OCI-LY1 (cell line): ENCODE data around the gene ATP8A2.

Experiments used
- H2AFZ ChIP-seq: fragments of 200-600 bp; sonication (generic), shearing (Covaris generic); 2 replicates; pipeline ENCODE4 v1.6.0; 2014; ENCODE audit warnings: antibody characterized with exemption, mild to moderate bottlenecking, low read length
- H3F3A ChIP-seq: fragments of 200-600 bp; sonication (generic), shearing (Covaris generic); 2 replicates; pipeline ENCODE4 v1.6.0; 2014; ENCODE audit warnings: mild to moderate bottlenecking, antibody characterized with exemption, low read length, moderate library complexity; ENCODE audit not compliant: insufficient read depth
- H3K27ac ChIP-seq: fragments of 200-600 bp; sonication (generic); 2 replicates; pipeline ENCODE4 v1.5.1; 2014; ENCODE audit warnings: low read length, mixed run types, mild to moderate bottlenecking, low read depth; ENCODE audit not compliant: poor library complexity, severe bottlenecking
- H3K27me3 ChIP-seq: fragments of 200-600 bp; sonication (generic); 2 replicates; pipeline ENCODE4 v1.6.0; 2014; ENCODE audit warnings: antibody characterized with exemption, mild to moderate bottlenecking, low read length, moderate library complexity; ENCODE audit not compliant: insufficient read depth
- H3K36me3 ChIP-seq: fragments of 200-600 bp; sonication (generic); 2 replicates; pipeline ENCODE4 v1.6.1; 2014; ENCODE audit warnings: mild to moderate bottlenecking, antibody characterized with exemption, low read length, moderate library complexity, mixed read lengths; ENCODE audit not compliant: insufficient read depth
- H3K4me1 ChIP-seq: fragments of 200-600 bp; sonication (generic); 2 replicates; pipeline ENCODE4 v1.5.1; 2014; ENCODE audit warnings: mild to moderate bottlenecking, low read length, moderate library complexity; ENCODE audit not compliant: insufficient read depth, severe bottlenecking
- H3K4me2 ChIP-seq: fragments of 200-600 bp; sonication (generic), shearing (Covaris generic); 2 replicates; pipeline ENCODE4 v1.6.1; 2014; ENCODE audit warnings: low read length
- H3K4me3 ChIP-seq: fragments of 200-600 bp; sonication (generic); 2 replicates; pipeline ENCODE4 v1.5.1; 2014; ENCODE audit warnings: low read length, low read depth, mild to moderate bottlenecking, mixed read lengths; ENCODE audit not compliant: poor library complexity, severe bottlenecking
- H3K79me2 ChIP-seq: fragments of 200-600 bp; shearing (Covaris generic); 2 replicates; pipeline ENCODE4 v1.6.1; 2016; ENCODE audit warnings: mixed run types, low read length, mixed read lengths; ENCODE audit not compliant: insufficient read depth
- H3K9ac ChIP-seq: fragments of 200-600 bp; sonication (generic), shearing (Covaris generic); 2 replicates; pipeline ENCODE4 v1.6.1; 2014; ENCODE audit warnings: mild to moderate bottlenecking, low read length, mixed read lengths
- H3K9me2 ChIP-seq: fragments of 200-600 bp; sonication (generic), shearing (Covaris generic); 2 replicates; pipeline ENCODE4 v1.6.1; 2014; ENCODE audit warnings: low read depth, mild to moderate bottlenecking, low read length, mixed read lengths
- H3K9me3 ChIP-seq: fragments of 200-600 bp; shearing (Covaris generic); 2 replicates; pipeline ENCODE4 v1.6.1; 2014; ENCODE audit warnings: low read length, mixed read lengths
- H4K20me1 ChIP-seq: fragments of 200-600 bp; sonication (generic), shearing (Covaris generic); 2 replicates; pipeline ENCODE4 v1.6.0; 2016; ENCODE audit warnings: mild to moderate bottlenecking, low read length; ENCODE audit not compliant: insufficient read depth
- CTCF ChIP-seq: fragments of 200-600 bp; sonication (generic), shearing (Covaris generic); IDR thresholded peaks from 2 replicates; pipeline ENCODE4 v1.5.1; 2017; ENCODE audit warnings: mild to moderate bottlenecking, antibody characterized with exemption, low read length, moderate library complexity, mixed read lengths
- EZH2 ChIP-seq: fragments of 200-600 bp; sonication (generic), shearing (Covaris generic); IDR thresholded peaks from 2 replicates; pipeline ENCODE4 v1.8.0; 2017; ENCODE audit warnings: borderline replicate concordance, mixed run types, mild to moderate bottlenecking, antibody characterized with exemption, low read length, moderate library complexity, mixed read lengths

Gene ATP8A2

GRCh38 chr13:25872481-25873241 lies 500.9 kb downstream of the ATP8A2 start:
- no peaks in the 10 kb centered on the region for H3K36me3 ChIP-seq
- no peaks in the 10 kb centered on the region for H3K79me2 ChIP-seq
- H3K9me2 ChIP-seq, result no peaks in the 10 kb centered on the region
- no peak overlapping the region for H3K4me2 ChIP-seq
- no peak overlapping the region for H2AFZ ChIP-seq
- no peaks in the 10 kb centered on the region for H3K9me3 ChIP-seq
- H3F3A ChIP-seq, result no peaks in the 10 kb centered on the region
- no peak overlapping the region for H3K4me3 ChIP-seq
- no peak overlapping the region for H3K9ac ChIP-seq
- TF ChIP-seq EZH2 (no peak), CTCF (no peak)
- H3K4me1 ChIP-seq, result no peaks in the 10 kb centered on the region
- H3K27me3 ChIP-seq, result no peaks in the 10 kb centered on the region
- H4K20me1 ChIP-seq, result no peaks in the 10 kb centered on the region
- H3K27ac ChIP-seq, result no peak overlapping the region

- H3K27me3 ChIP-seq, result no peaks in the 10 kb centered on the region
Observed at GRCh38 chr13:25873242-25873612, 501.5 kb downstream of the ATP8A2 start.

GRCh38 chr13:25874064-25874737 lies 502.4 kb downstream of the ATP8A2 start:
- H3K4me3 ChIP-seq, result no peak overlapping the region
- no peaks in the 10 kb centered on the region for H3K27me3 ChIP-seq
- no peaks in the 10 kb centered on the region for H3K9me3 ChIP-seq
- no peaks in the 10 kb centered on the region for H3F3A ChIP-seq
- H3K9me2 ChIP-seq, result no peaks in the 10 kb centered on the region
- no peaks in the 10 kb centered on the region for H3K79me2 ChIP-seq
- H3K27ac ChIP-seq, result no peak overlapping the region
- H3K36me3 ChIP-seq, result no peaks in the 10 kb centered on the region
- TF ChIP-seq EZH2 (no peak), CTCF (no peak)
- no peaks in the 10 kb centered on the region for H4K20me1 ChIP-seq
- no peaks in the 10 kb centered on the region for H3K4me1 ChIP-seq
- no peak overlapping the region for H3K9ac ChIP-seq
- H2AFZ ChIP-seq, result no peak overlapping the region
- H3K4me2 ChIP-seq, result no peak overlapping the region

More at GRCh38 chr13:25873242-25873612, 501.5 kb downstream of the ATP8A2 start:
- Histone ChIP-seq H3K4me3 (no peak overlapping the region), H3K4me1 (no peaks in the 10 kb centered on the region), H2AFZ (no peak overlapping the region), H3K36me3 (no peaks in the 10 kb centered on the region), H3F3A (no peaks in the 10 kb centered on the region), H3K79me2 (no peaks in the 10 kb centered on the region), H3K9me3 (no peaks in the 10 kb centered on the region), H4K20me1 (no peaks in the 10 kb centered on the region), H3K9ac (no peak overlapping the region), H3K9me2 (no peaks in the 10 kb centered on the region), H3K4me2 (no peak overlapping the region), H3K27ac (no peak overlapping the region)
- TF ChIP-seq CTCF (no peak), EZH2 (no peak)
